ENCODE data around the gene RAB5A.

DNA sequence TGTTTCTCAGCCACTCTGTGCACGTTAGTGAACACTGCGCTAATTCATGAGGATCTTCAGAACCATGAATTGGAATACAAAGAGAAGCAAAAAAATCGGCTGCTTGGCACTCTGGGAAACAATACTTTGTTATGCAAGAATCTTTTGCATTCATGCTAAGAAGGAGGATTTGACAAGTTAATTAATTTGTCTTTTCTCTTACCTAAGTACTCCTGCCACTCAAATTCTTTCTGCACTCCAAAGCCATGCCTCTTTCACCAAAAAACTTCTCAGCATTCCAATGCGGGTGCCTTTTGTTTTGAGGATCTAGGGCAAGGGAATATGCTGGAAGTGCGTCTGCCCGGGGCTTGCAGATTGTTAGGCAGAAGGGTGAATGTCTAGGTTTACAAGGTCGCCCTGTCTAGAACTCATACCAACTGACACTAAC is 82.0 kb downstream of the RAB5A start:
- TF ChIP-seq EZH2 (IDR thresholded peaks at IDR 0.05; ENCODE audit: insufficient read depth, poor library complexity, severe bottlenecking): no peak
- TF ChIP-seq EZH2phosphoT487 (IDR thresholded peaks at IDR 0.05; ENCODE audit: insufficient read depth, low read depth): no peak
